Activated CD4-positive, CD25-positive, alpha-beta regulatory T cell treated with anti-CD3 and anti-CD28 coated beads, Interleukin-2, amount 50 U/mL, for 16 hours (primary cell): Measurements from ENCODE around the gene ETV1.
"Not testable (repeated sequence)": the region's sequence is repeated elsewhere in the genome, so short reads cannot be mapped to it uniquely, and the experiment has no call there.

ENCODE experiments used
- DNase-seq: peaks from one replicate; pipeline ENCODE4 v3.0.0-alpha.2; 2020; ENCODE audit warnings: low read depth, low spot score

The ETV1 gene

GRCh38 chr7:13932131-13932530 lies 57.3 kb downstream of the ETV1 start:
- DNase-seq = no peak

GRCh38 chr7:13921062-13921461 lies 68.4 kb downstream of the ETV1 start:
- DNase-seq = no peak

- DNase-seq = no peak
These were observed 69.3 kb downstream of the ETV1 start for GRCh38 chr7:13920053-13920697.

DNA sequence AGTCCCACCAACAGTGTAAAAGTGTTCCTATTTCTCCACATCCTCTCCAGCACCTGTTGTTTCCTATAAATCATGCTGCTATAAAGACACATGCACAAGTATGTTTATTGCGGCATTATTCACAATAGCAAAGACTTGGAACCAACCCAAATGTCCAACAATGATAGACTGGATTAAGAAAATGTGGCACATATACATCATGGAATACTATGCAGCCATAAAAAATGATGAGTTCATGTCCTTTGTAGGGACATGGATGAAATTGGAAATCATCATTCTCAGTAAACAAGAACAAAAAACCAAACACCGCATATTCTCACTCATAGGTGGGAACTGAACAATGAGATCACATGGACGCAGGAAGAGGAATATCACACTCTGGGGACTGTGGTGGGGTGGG lies 71.1 kb downstream of the ETV1 start:
- DNase-seq = not testable (repeated sequence)

- DNase-seq = not testable (repeated sequence)
These were observed 72.4 kb downstream of the ETV1 start for GRCh38 chr7:13917103-13917502.

GRCh38 chr7:13915891-13916290 lies 73.6 kb downstream of the ETV1 start:
- DNase-seq = no peak

- no peak for DNase-seq
These were observed 76.7 kb downstream of the ETV1 start for GRCh38 chr7:13912715-13913278.

- no peak for DNase-seq
These were observed 77.6 kb downstream of the ETV1 start for GRCh38 chr7:13911909-13912308.

- DNase-seq = no peak
These were observed 78.5 kb downstream of the ETV1 start for GRCh38 chr7:13910805-13911551.

GRCh38 chr7:13908667-13909397 lies 80.6 kb downstream of the ETV1 start:
- no peak for DNase-seq

- DNase-seq = no peak
These were observed 81.6 kb downstream of the ETV1 start for GRCh38 chr7:13907831-13908230.

DNA sequence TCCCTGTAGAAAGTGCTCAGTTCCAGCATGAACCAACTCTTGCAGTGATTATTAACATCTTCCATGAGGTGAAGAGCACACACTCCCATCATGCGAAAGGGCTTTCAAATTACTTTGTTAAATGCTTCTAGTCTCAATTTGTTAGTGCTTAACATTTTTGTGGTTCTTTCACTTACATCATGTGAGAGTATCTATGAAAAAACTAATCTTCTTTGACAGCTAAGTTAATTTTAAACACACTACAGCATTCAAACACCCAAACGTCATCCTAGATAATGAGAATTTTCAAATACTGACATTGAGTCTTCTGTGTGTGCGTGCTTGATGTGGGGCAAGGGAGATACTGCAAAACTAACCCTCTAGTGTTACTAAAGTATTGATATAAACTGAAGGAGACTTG lies 84.8 kb downstream of the ETV1 start:
- no peak for DNase-seq

- no peak for DNase-seq
These were observed 85.5 kb downstream of the ETV1 start for GRCh38 chr7:13904007-13904406.

- DNase-seq = no peak
These were observed 87.9 kb downstream of the ETV1 start for GRCh38 chr7:13901577-13901976.

DNA sequence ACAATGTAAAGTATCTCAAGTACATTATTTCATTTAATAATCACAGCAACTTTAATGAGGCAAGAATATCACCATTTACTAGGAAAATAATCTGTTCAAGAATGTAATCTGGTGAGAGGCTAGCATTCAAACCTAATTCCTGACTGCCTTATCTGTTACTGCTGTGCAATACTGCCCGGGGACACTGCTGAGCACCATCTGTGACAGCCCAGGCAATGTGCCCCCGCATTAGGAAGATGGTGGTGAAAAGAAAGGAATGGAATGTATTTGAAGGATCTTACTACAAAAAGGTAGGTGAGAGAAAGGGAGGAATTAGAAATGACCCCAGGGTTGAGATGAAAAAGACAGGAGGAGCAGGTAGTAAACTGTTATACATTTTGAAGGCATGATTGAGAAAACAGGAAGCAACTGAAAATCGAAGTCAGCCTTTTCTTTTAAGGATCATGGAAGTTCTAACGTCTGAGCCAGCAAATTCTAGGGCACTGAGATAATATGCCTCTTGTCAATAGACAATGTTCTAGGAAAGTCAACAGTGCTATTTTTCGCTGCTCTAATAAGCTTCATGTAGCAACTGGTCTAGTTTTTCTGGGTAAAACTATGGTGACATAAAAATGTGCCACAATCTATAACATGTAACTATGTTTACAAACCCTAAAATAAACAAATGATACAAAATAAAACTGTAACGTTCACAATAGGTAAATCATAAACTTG lies 90.4 kb downstream of the ETV1 start:
- no peak for DNase-seq

GRCh38 chr7:13897819-13898218 lies 91.6 kb downstream of the ETV1 start:
- DNase-seq = no peak

DNA sequence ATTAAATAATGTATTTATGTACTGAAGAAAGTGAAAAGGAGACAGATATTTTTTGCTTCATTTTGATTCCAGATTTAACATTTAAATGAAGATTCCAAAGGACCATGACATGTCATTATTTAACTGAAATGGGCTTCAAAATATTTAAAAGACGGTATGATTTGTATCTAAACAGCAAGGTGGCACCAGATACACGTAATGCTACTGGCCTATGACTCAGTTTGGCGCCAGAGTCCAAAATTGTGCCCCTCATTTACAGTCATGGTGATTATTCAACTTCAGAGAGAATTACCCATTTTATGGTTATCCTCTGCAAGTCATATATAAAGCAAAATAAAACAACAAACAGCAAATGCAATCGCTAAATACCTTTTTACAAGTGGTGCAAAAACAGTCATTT lies 94.5 kb downstream of the ETV1 start:
- DNase-seq = no peak

DNA sequence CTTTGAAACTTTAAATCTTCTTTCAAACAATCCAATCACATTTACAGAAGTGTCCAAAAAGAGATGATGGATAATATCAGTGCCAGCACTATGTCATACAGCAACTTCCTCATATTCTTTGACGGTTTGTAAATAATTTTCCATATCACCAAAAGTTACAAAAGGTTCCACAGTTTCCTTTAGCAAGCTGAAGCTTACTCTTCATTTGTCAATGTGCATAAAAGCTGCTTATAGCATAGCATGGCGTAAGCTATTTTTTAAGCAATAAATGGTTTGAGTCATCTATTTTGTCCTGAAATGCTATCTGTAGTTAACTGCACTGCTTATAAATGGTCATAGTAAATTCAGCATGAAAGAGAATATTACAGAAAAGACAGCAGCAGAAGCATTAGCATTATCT lies 95.1 kb downstream of the ETV1 start:
- no peak for DNase-seq

DNA sequence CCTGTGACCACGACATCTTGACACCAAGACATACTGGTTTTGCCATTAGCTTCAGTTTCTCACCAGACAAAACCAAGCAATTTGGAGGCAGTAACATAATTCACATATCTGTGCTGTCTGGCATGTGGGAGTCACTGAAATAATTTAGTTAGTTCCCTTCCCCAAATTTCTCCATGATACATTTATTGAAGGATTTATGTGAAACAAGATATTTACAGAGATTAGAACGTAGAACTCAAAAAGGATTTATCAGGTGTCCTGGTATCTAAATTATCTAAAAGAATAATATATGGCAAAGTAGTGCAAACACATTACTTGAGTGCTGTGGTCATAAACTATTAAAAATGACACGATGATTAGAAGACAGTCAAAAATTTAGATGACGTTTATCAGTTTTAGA lies 98.7 kb downstream of the ETV1 start:
- DNase-seq = no peak

DNA sequence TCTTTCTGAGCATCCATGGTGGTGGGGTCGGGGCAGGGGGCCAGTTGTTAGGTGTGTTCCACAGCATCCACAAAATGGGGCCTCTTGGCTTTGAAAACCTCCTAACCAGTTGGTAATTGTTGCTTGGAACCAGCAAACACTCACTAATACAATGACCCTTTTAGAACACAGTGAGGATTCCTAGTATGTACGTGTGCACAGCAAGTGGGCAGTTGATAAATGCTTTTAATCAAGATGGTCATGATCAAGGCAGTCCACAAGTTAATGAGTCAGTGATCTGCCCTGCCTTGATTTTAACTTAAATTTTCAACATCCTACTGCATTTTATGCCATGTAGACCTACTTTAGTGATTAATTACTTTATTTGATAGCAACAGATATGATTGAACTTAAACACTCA lies 103.1 kb downstream of the ETV1 start:
- no peak for DNase-seq

DNA sequence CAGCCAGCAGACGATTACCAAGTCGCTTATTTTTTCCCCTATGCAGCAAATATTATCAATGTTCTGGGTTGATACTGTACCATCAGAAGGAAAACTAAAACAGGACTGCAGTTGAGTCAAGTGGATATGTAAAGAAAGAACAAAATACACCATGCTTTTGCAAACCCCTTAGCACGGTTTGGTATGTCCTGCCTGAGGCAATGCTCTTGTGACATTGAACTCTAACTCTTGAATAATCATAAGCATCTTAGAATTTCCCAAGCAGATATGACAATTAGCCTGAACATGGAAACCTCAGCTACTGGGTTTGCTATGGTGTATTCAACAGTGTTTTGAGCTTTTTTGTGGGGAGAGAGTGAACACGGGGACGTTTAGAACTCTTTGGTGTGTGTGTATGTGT lies 107.4 kb downstream of the ETV1 start:
- DNase-seq = no peak

GRCh38 chr7:13880789-13881188 lies 108.7 kb downstream of the ETV1 start:
- no peak for DNase-seq
